Right ventricle myocardium inferior (tissue), 1 donor: ENCODE measurements around the gene BDH1. TPM values are rescaled to one million over a fixed set of nuclear protein-coding genes. Genes with fewer than 3 reads are reported as not detected.
A peak's percentile ranks its signal among the peaks of the same experiment; 100 is the strongest.
"Not testable (repeated sequence)": the region's sequence is repeated elsewhere in the genome, so short reads cannot be mapped to it uniquely, and the experiment has no call there.

Experiments used
- ATAC-seq: fragments of 200-7000 bp; cut with Tn5 transposase; one replicate; pipeline ENCODE4 v1.9.1; 2020; ENCODE audit warnings: mild to moderate bottlenecking, moderate library complexity
- DNase-seq: peaks from one replicate; pipeline ENCODE4 v3.0.0; 2021; ENCODE audit errors: missing footprints
- intact Hi-C: fragments of 100-400 bp; cut with DNase I; formaldehyde crosslinking; loops from one replicate; pipeline ENCODE4 v1.11.0; 2022
- total RNA-seq: library from RNA; stranded (reverse); fragmentation: NEBNext Ultra II Directional; extraction: Animal tissue kit (Norgen Biotek cat#: 25700); gene quantifications from one replicate; pipeline ENCODE4 v1.2.1, GENCODE V29; 2021
- donor health status: DM: no; HTN: yes; CAD: no; lungs with severe emphysema.

The BDH1 gene
- total RNA-seq, 1 donor from 2014 or later: 43.1 TPM

DNA sequence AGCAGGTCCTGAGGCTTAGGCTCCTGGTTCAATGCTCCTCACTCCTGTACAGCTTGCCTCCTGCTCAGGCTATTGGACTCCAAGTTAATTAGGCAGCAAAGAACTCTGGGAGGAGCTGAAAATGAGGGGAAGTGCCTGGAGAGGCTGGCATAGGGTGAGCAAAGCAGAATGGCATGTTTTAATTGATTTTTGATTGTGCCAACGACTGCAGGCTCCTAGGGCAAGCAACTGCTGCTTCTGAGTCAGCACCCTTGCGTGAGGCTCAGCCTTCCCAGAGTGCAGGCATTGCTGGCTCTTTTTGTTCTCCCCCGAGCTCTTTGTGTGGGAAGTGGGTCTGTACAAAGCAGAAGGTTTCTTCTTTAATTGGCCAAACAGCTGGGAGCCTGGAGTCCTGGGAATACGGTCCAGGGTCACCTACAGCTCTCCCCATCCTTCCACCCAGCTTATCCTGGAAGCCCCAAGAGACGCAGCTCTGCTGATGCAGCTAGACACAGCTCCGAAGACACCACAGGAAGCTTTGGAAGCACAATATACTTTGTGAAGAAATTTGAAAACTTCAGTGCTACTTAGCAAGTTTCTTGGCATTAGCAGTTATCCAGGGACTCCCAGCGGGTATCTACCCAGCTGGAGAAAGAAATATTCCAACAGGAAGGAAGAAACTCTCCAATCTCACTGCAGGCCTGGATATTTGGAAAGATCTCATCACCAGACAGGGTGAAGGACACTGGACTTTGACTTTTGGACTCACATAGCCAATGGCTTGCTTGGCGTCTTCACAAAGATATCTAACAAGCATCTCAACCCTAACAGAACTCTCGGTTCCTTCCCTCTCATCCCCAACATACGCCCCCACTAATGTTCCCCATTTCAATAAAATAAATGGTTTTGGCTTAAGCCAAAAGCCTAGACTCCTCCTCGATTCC is 76.8 kb downstream of the BDH1 start:
- peak; percentile 23 for ATAC-seq
- intact Hi-C loops: no loop called here
- DNase-seq: no peak

DNA sequence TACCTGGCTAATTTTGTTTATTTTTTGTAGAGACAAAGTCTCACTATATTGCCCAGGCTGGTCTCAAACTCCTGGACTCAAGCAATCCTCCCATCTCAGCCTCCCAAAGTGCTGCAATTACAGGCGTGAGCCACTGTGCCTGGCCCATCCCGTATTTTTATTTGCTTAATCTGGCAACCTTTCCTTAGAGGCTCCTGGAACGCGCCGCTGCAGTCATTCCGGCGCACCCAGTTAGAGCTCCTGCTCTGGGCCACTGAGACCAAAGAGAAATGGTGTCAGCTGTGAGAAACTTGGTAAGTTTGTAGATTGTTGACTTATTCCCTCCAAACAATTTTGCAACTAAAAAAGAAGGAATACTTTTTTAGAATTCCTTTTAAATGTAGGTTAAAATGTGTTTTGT is 78.0 kb downstream of the BDH1 start:
- intact Hi-C loops, DNase-seq: not testable (repeated sequence)
- peak; percentile 77 for ATAC-seq

- intact Hi-C loops: no loop called here
- DNase-seq (no peak), ATAC-seq (no peak)
These were observed 79.7 kb downstream of the BDH1 start for GRCh38 chr3:197475997-197476525.

DNA sequence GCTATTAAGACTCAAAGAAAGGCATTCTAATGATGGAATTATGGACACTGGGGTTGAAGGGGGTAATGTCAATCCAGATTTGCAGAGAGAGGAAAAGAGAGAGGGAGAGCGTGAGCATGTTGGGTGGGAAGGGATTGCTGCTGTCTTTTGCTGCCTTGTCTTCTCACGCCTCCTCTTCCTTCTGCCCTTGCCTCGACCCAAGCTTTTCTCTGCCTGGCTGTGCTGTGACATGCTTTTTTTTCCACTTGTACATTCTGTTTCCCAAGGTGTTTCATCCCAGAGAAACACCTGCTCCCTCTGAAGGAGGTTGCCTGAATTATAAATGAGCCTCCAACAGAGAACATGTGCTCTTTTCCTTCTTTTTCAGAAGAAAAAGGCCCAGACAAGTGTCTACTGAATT is 80.3 kb downstream of the BDH1 start:
- intact Hi-C loops: no loop called here
- no peak for DNase-seq
- ATAC-seq: no peak

DNA sequence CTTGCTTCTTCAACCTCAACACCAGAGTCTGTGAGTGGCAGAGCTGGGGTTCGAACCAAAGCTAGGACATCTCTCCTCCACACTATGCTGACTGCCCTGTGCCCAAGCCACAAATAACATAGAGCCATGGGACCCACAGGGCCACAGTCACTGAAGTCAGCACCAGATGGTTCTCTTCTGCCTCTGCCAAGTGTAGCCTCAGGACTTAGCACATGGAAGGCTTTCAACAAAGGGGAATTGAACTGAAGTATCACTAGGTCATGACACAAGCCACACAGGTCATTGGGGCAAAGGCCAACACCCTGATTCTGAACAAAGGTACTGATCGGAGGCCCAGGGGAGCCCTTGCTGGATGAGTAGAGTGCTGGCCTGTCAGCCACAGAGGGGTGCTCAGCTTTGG is 83.6 kb downstream of the BDH1 start:
- ATAC-seq (no peak), DNase-seq (no peak)
- intact Hi-C loops: no loop called here

- DNase-seq: no peak
- intact Hi-C loops: no loop called here
- ATAC-seq: no peak
These were observed 84.4 kb downstream of the BDH1 start for GRCh38 chr3:197471221-197472010.

DNA sequence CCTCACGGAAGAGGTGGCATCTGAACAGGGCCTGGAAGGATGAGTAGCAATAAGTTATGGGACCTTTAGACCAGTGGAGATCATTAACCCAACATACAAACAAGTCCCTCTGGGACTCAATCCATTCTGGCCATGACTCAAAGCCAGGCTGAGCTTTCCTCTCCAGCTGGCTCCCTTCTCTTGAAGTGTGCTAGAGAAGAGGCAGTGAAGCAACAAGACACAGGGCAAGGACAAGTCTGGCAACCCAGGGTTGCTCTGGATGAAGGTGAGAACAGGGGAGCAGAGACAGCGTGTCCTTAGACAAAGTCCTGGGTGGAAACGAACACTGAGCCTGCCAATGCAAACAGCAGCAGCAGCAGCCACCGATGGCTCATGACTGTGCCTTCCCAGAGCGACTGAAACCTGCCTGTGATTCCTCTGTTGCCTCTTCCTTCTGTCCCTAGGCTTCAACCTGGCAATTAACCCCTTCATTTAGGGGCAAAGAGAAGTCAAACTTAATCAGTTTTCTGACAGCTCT is 86.8 kb downstream of the BDH1 start:
- DNase-seq: no peak
- ATAC-seq: no peak

GRCh38 chr3:197468167-197468566 is 87.6 kb downstream of the BDH1 start:
- intact Hi-C loops: no loop called here
- DNase-seq (no peak), ATAC-seq (no peak)

More for the DNA sequence above, 86.8 kb downstream of the BDH1 start:
- intact Hi-C loops: no loop called here

DNA sequence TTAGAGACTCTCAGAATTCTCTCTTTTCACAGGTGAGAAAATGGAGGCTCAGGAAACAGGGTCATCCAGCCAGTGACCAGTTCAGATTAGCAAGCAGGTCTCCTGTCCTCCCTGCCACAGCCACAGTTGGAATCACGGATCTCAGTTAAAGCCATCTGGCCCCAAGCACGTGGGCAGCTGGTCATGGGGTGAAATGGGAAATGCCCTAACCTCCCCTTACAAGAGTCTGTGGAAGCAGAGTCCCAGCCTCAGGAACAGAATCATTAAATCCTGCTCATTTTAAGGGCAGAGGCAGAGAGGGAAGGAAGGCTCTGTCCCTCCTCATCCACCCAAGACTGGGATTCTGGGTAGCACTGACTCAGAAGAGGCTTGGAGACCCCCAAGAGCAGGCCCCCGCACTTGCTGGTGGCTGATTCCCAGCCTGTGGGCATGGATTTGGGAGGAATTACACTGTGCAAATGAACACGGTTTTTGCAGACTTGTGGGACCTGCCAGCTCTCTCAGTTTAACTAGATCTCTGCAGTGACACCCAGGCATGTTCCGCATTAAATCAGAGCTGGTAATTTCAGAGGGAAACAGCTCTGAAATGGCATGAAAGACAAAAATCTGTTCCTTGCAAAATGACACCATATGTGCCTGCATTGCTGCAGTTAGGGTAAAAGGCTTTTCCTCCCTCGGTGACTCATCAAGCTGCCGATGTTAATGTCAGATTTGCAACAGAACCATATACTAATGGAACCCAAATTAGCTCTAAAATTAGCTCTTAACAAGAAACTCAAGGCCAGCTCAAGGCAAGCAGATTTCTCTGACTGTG is 89.0 kb downstream of the BDH1 start:
- DNase-seq (no peak), ATAC-seq (no peak)
- intact Hi-C loops: no loop called here

DNA sequence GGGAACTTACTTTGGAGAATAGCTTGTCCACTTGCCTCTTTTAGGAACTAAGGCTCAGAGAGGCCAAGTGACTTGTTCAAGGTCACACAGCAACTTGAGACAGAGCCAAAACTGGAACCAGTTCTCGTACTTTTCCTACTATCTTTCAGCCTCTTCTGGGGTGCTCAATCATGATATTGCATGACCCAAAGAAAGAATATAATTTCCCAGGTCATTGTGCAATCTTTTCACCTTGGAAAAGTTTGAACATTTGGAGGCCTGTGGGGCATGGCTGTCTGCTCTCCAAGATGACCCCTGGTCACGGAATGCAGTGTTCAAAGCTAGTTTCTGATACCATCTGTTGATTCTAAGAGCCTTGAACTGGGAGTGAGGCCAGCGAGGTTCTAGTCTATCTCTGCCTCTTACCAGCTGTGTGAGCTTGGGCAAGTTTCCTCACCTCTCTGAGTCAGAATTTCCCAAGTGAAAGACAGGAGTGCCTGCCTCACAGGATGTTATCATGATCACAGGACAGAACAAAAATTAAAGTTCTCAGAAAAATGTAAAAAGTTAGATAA is 89.7 kb downstream of the BDH1 start:
- ATAC-seq: no peak
- intact Hi-C loops: no loop called here
- DNase-seq: no peak

GRCh38 chr3:197465197-197465995 is 90.4 kb downstream of the BDH1 start:
- ATAC-seq: no peak
- intact Hi-C loops: no loop called here
- no peak for DNase-seq

DNA sequence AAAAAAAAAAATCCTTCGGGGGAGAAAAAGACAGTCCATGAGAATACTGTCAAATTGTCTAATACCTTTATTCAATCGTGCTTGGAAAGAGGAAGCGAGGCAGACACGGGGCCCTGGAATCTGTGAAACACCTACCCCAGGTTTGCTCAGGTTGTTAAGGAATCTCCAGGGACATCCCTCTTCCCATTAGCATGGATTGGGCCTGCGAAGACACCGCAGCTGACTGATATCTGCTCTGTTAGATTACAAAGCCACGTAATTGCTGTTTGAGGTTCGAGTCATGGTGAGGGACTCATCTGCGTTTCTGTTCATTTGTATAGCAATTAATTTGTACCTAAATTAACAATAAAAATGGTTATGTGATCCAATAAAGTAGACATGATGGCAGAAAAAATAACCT is 91.0 kb downstream of the BDH1 start:
- intact Hi-C loops: no loop called here
- no peak for ATAC-seq

GRCh38 chr3:197463279-197463678 is 92.5 kb downstream of the BDH1 start:
- no peak for ATAC-seq
- intact Hi-C loops: no loop called here
- DNase-seq: no peak

More for the DNA sequence above, 91.0 kb downstream of the BDH1 start:
- no peak for DNase-seq

DNA sequence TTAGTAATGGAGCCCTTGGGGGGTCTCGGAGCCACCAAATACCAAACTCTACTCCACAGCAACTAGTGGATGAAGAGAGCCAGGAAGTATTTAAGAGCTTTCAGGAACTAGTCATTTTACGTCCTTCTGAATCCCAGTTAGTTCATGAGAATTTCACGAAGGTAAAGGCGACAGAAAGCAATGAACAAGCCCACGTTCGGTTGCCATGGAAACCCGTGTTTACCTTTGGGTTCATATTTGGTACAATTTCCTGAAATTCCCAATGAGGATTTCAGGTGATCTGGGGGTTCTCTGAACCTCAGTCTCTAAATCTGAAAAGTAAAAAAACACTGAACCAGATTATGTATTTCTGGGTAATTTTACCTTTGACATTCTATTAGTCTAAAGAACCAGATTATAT is 93.0 kb downstream of the BDH1 start:
- DNase-seq (no peak), ATAC-seq (no peak)
- intact Hi-C loops: no loop called here

DNA sequence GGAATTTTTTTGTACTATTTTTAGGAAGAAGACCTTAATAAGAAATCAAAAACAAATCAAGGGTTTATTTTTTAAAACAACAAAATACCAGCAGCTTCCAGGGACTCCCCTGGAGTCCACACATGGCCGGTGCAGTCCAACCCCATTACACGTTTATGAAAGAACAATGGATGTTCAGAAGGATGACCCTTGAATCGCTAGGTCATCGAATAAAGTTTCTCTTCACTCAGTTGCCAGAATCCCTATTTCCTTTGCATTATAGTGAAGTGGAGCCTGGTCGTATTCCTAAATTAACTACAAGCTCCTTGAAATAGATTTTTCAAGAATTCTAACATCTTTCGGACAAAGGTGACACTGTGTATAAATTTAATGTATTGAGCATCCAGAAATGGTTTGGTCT is 95.1 kb downstream of the BDH1 start:
- intact Hi-C loops: no loop called here
- no peak for ATAC-seq
- DNase-seq: no peak

GRCh38 chr3:197460002-197460401 is 95.8 kb downstream of the BDH1 start:
- intact Hi-C loops: no loop called here
- no peak for ATAC-seq
- DNase-seq: no peak
